ENCODE data around the gene CCM2L. TPM values are rescaled to one million over a fixed set of nuclear protein-coding genes. Genes with fewer than 3 reads are reported as not detected.

CCM2L gene
- total RNA-seq, 4 donors from 2014 or later, result 7.4 to 16.0 (median 9.7) TPM

DNA sequence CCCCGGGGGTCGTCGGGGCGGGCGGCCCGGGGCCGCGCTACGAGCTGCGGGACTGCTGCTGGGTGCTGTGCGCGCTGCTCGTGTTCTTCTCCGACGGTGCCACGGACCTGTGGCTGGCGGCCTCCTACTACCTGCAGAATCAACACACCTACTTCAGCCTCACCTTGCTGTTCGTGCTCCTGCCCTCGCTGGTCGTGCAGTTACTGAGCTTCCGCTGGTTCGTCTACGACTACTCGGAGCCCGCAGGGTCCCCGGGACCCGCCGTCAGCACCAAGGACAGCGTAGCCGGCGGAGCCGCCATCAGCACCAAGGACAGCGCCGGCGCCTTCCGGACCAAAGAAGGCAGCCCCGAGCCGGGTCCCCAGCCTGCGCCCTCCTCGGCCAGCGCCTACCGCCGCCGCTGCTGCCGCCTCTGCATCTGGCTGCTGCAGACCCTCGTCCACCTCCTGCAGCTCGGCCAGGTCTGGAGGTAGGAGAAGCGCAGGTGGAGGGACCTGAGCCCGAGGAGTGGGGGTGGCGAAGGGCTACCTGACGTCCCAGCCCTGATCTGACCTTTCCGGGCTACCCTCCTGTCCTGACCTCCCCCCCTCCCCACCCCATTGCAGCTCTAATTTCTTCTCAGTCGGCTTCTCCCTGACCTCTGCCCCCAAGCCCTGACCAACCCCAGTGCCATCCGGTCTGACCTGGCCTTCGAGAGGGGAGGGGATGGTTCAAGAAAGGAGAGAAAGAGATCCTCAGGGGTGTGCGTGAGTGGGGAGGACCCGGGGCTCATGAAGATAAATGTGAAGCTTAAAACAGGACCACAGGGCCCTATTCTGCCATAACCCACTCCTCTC is 41.7 kb upstream of the CCM2L start:
- peak; percentile 64 to 75 for DNase-seq
- intact Hi-C loops (cut with DNase I), result no loop called here
- TF ChIP-seq, protein P1, sequence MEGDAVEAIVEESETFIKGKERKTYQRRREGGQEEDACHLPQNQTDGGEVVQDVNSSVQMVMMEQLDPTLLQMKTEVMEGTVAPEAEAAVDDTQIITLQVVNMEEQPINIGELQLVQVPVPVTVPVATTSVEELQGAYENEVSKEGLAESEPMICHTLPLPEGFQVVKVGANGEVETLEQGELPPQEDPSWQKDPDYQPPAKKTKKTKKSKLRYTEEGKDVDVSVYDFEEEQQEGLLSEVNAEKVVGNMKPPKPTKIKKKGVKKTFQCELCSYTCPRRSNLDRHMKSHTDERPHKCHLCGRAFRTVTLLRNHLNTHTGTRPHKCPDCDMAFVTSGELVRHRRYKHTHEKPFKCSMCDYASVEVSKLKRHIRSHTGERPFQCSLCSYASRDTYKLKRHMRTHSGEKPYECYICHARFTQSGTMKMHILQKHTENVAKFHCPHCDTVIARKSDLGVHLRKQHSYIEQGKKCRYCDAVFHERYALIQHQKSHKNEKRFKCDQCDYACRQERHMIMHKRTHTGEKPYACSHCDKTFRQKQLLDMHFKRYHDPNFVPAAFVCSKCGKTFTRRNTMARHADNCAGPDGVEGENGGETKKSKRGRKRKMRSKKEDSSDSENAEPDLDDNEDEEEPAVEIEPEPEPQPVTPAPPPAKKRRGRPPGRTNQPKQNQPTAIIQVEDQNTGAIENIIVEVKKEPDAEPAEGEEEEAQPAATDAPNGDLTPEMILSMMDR (IDR thresholded peaks at IDR 0.05), result no peak
- TF ChIP-seq POLR2A (IDR thresholded peaks at IDR 0.05), result no peak

GRCh38 chr20:31969991-31970390 is 40.2 kb upstream of the CCM2L start:
- WGBS, 2 donors, result 66% methylated on average over 5 of the region's 5 CpGs
- no peak overlapping the region for H3K4me3 ChIP-seq (replicated peaks in 1 of 3)
- no peaks in the 10 kb centered on the region for H3K27me3 ChIP-seq
- intact Hi-C loops (cut with DNase I), result no loop called here
- no peaks in the 10 kb centered on the region for H3K4me1 ChIP-seq
- H3K9me3 ChIP-seq, result no peaks in the 10 kb centered on the region
- no peak overlapping the region for H3K27ac ChIP-seq
- no peak for TF ChIP-seq POLR2A (IDR thresholded peaks at IDR 0.05)
- TF ChIP-seq, protein P1 (IDR thresholded peaks at IDR 0.05), result no peak
- DNase-seq, result no peak
- H3K36me3 ChIP-seq, result no peaks in the 10 kb centered on the region

More for the DNA sequence above, 41.7 kb upstream of the CCM2L start:
- Histone ChIP-seq H3K27ac (no peak overlapping the region), H3K4me1 (no peaks in the 10 kb centered on the region), H3K27me3 (no peaks in the 10 kb centered on the region), H3K4me3 (replicated peaks in 1 of 3) (no peak overlapping the region), H3K9me3 (no peaks in the 10 kb centered on the region), H3K36me3 (no peaks in the 10 kb centered on the region)
- 4 to 5% methylated on average over 9 to 17 of the region's 57 CpGs for WGBS, 2 donors

DNA sequence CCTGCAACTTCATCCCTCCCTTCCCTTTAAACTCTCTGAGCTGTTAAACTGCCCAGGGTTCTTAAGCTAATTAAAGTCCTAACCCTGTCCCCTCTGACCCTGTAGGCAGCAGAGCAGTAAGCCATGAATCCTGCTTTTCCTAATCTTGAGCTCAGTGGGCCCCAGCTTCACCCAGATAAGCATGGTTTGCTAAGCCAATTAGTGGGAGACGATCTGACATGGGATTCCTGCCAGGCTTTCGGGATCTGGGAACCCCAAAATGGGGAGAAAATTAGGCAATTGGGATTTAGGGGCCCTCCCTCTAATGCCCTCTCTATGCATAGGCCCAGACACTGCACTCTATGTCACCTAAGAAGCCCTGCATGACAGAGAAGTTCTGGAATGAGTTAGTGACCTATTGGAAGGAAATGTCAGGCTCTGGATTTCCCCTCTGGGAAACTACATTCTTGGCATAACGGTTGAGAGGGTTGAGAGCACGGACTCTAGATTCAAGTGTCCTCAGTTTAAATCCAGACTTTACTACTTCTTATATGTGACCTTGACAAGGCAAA is 37.7 kb upstream of the CCM2L start:
- DNase-seq, result no peak
- Histone ChIP-seq H3K4me1 (no peaks in the 10 kb centered on the region), H3K36me3 (no peaks in the 10 kb centered on the region), H3K27ac (no peak overlapping the region), H3K9me3 (no peaks in the 10 kb centered on the region), H3K27me3 (no peaks in the 10 kb centered on the region), H3K4me3 (replicated peaks in 1 of 3) (no peak overlapping the region)
- TF ChIP-seq POLR2A (IDR thresholded peaks at IDR 0.05), result no peak
- TF ChIP-seq, protein P1 (IDR thresholded peaks at IDR 0.05), result no peak
- WGBS, 2 donors, result 22 to 24% methylated on average over 4 of the region's 4 CpGs
- intact Hi-C loops (cut with DNase I), result no loop called here

DNA sequence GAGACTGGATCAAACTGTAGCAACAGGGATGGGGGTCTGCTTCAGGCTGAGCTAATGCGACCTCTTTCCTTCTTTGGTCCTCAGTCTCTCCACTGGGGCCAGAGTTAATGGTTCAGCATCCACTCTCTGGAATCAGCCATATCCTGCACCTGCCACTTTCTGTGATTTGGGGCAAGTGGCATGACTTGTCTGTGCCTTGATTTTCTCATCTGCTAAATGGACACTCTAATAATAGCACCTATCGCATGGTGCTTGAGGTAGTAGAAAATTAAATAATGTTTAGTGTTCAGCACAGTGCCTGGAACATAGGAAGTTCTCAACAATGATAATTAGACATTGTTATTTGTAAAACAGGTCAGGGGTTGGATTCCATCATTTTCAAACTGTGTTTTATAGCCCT is 35.9 kb upstream of the CCM2L start:
- Histone ChIP-seq H3K27ac (no peak overlapping the region), H3K4me3 (replicated peaks in 1 of 3) (no peak overlapping the region), H3K4me1 (no peaks in the 10 kb centered on the region), H3K9me3 (no peaks in the 10 kb centered on the region), H3K36me3 (no peaks in the 10 kb centered on the region), H3K27me3 (no peaks in the 10 kb centered on the region)
- TF ChIP-seq, protein P1 (IDR thresholded peaks at IDR 0.05), result no peak
- no peak for TF ChIP-seq POLR2A (IDR thresholded peaks at IDR 0.05)
- no peak for DNase-seq
- intact Hi-C loops (cut with DNase I), result no loop called here
- WGBS, 2 donors, result 86 to 98% methylated on average over 2 of the region's 2 CpGs

GRCh38 chr20:31974951-31975487 is 35.2 kb upstream of the CCM2L start:
- 20 to 26% methylated on average over 8 to 10 of the region's 10 CpGs for WGBS, 2 donors
- no peak for DNase-seq
- TF ChIP-seq, protein P1 (IDR thresholded peaks at IDR 0.05), result no peak
- no peak for TF ChIP-seq POLR2A (IDR thresholded peaks at IDR 0.05)

More at GRCh38 chr20:31974951-31975487, 35.2 kb upstream of the CCM2L start:
- H3K4me3 ChIP-seq (replicated peaks in 1 of 3), result no peak overlapping the region
- H3K27ac ChIP-seq, result no peak overlapping the region
- H3K27me3 ChIP-seq, result no peaks in the 10 kb centered on the region
- H3K4me1 ChIP-seq, result no peaks in the 10 kb centered on the region
- no peaks in the 10 kb centered on the region for H3K36me3 ChIP-seq
- H3K9me3 ChIP-seq, result no peaks in the 10 kb centered on the region
- intact Hi-C loops (cut with DNase I), result no loop called here

Data from thyroid gland (tissue), 4 donors.